MM.1S (cell line): ENCODE measurements around the gene FALEC.
"Not testable (repeated sequence)": the region's sequence is repeated elsewhere in the genome, so short reads cannot be mapped to it uniquely, and the experiment has no call there.

Experiments
- DNase-seq: peaks from one replicate; pipeline ENCODE4 v3.0.0-alpha.2; 2015
- H2AFZ ChIP-seq: fragments of 300-600 bp; sonication (generic); 2 replicates; pipeline ENCODE4 v1.6.0; 2016; ENCODE audit warnings: antibody characterized with exemption, low read length
- H3F3A ChIP-seq: fragments of 300-600 bp; sonication (generic); 2 replicates; pipeline ENCODE4 v1.6.1; 2016; ENCODE audit warnings: mild to moderate bottlenecking, antibody characterized with exemption, low read length, moderate library complexity, mixed read lengths; ENCODE audit not compliant: insufficient read depth
- H3K27ac ChIP-seq: fragments of 300-600 bp; sonication (generic); 2 replicates; pipeline ENCODE4 v1.5.1; 2016; ENCODE audit warnings: mild to moderate bottlenecking, low read length
- H3K27me3 ChIP-seq: fragments of 300-600 bp; sonication (generic); replicated peaks from 2 replicates; pipeline ENCODE4 v1.6.0; 2016; ENCODE audit warnings: low read length; ENCODE audit not compliant: insufficient read depth
- H3K36me3 ChIP-seq: fragments of 300-600 bp; sonication (generic); replicated peaks from 2 replicates; pipeline ENCODE4 v1.6.1; 2016; ENCODE audit warnings: mild to moderate bottlenecking, low read length, mixed read lengths; ENCODE audit not compliant: insufficient read depth
- H3K4me1 ChIP-seq: fragments of 300-600 bp; sonication (generic); 2 replicates; pipeline ENCODE4 v1.6.1; 2016; ENCODE audit warnings: low read length, mixed read lengths
- H3K4me2 ChIP-seq: fragments of 300-600 bp; sonication (generic); 2 replicates; pipeline ENCODE4 v1.6.0; 2016; ENCODE audit warnings: low read depth, low read length
- H3K4me3 ChIP-seq: fragments of 300-600 bp; sonication (generic); 2 replicates; pipeline ENCODE4 v1.5.1; 2016; ENCODE audit warnings: low read length, mixed read lengths
- H3K79me2 ChIP-seq: fragments of 300-600 bp; sonication (generic); 2 replicates; pipeline ENCODE4 v1.6.1; 2016; ENCODE audit warnings: mixed run types, low read length, mixed read lengths
- H3K9ac ChIP-seq: fragments of 300-600 bp; sonication (generic); 2 replicates; pipeline ENCODE4 v1.6.1; 2016; ENCODE audit warnings: low read length, mixed read lengths
- H3K9me2 ChIP-seq: fragments of 300-600 bp; sonication (generic); replicated peaks from 2 replicates; pipeline ENCODE4 v1.6.1; 2016; ENCODE audit warnings: mild to moderate bottlenecking, low read length, mixed read lengths; ENCODE audit not compliant: insufficient read depth
- H3K9me3 ChIP-seq: fragments of 300-600 bp; sonication (generic); replicated peaks from 2 replicates; pipeline ENCODE4 v1.6.1; 2016; ENCODE audit warnings: mild to moderate bottlenecking, low read length, mixed read lengths; ENCODE audit not compliant: insufficient read depth
- H4K20me1 ChIP-seq: fragments of 300-600 bp; sonication (generic); 2 replicates; pipeline ENCODE4 v1.6.1; 2016; ENCODE audit warnings: mild to moderate bottlenecking, low read length, moderate library complexity, mixed read lengths; ENCODE audit not compliant: insufficient read depth
- CTCF ChIP-seq: fragments of 300-600 bp; sonication (generic); IDR thresholded peaks from 2 replicates; pipeline ENCODE4 v1.5.1; 2016; ENCODE audit warnings: antibody characterized with exemption, low read length, mixed read lengths
- EZH2 ChIP-seq: fragments of 300-600 bp; sonication (generic); optimal IDR thresholded peaks from 2 replicates; pipeline ENCODE3; 2017; ENCODE audit warnings: low read depth, mild to moderate bottlenecking, antibody characterized with exemption, low read length, mixed read lengths
- EZH2phosphoT487 ChIP-seq: fragments of 300-600 bp; sonication (generic); IDR thresholded peaks from 2 replicates; pipeline ENCODE4 v1.6.1; 2018; ENCODE audit warnings: antibody characterized with exemption, low read length

The FALEC gene

GRCh38 chr1:150578272-150579109 is 62.9 kb downstream of the FALEC start:
- DNase-seq = peak; percentile 46
- H3K9me2 ChIP-seq = no peaks in the 10 kb centered on the region
- no peak for TF ChIP-seq EZH2phosphoT487
- TF ChIP-seq EZH2 = no peak
- TF ChIP-seq CTCF = no peak
- no peaks in the 10 kb centered on the region for H3K9me3 ChIP-seq
- H3K27me3 ChIP-seq = no peaks in the 10 kb centered on the region
- peaks cover 57% of the 10 kb centered on the region for H3F3A ChIP-seq
- H3K36me3 ChIP-seq = peaks cover 35% of the 10 kb centered on the region; the same call in 1 of the 2 replicates
- peak overlapping the region; percentile 72 for H3K4me2 ChIP-seq
- peak overlapping the region; percentile 86 for H3K27ac ChIP-seq
- peak overlapping the region; percentile 84 for H3K4me3 ChIP-seq
- peaks cover 40% of the 10 kb centered on the region for H3K4me1 ChIP-seq
- peak overlapping the region; percentile 98 for H3K9ac ChIP-seq
- peaks cover 68% of the 10 kb centered on the region for H3K79me2 ChIP-seq
- H4K20me1 ChIP-seq = peaks cover 38% of the 10 kb centered on the region
- no peak overlapping the region for H2AFZ ChIP-seq

- Histone ChIP-seq H3K4me3 (peak within 1 kb of the TSS; percentile 84), H3F3A (peaks cover 50% of the 10 kb centered on the region), H3K4me2 (peak within 1 kb of the TSS; percentile 84), H3K36me3 (peaks cover 31% of the 10 kb centered on the region; the same call in 1 of the 2 replicates), H3K27me3 (no peaks in the 10 kb centered on the region), H3K9me2 (no peaks in the 10 kb centered on the region), H3K27ac (peak within 1 kb of the TSS; percentile 86), H4K20me1 (peaks cover 38% of the 10 kb centered on the region), H3K9me3 (no peaks in the 10 kb centered on the region), H3K9ac (peak within 1 kb of the TSS; percentile 98), H3K79me2 (peaks cover 59% of the 10 kb centered on the region), H2AFZ (peak within 1 kb of the TSS; percentile 71), H3K4me1 (peaks cover 35% of the 10 kb centered on the region)
- peak; percentile 99 for DNase-seq
- no peak for TF ChIP-seq CTCF
- no peak for TF ChIP-seq EZH2phosphoT487
- no peak for TF ChIP-seq EZH2
These were observed 63.8 kb downstream of the FALEC start, which contains the start of gene MCL1 for GRCh38 chr1:150579110-150579944. MCL1 (minus strand) TSS chr1:150579610; CDS start chr1:150579530, 80 bp downstream.

- Histone ChIP-seq H2AFZ (peak overlapping the region; percentile 71), H3K4me3 (peak overlapping the region; percentile 84), H4K20me1 (peaks cover 38% of the 10 kb centered on the region), H3F3A (peaks cover 43% of the 10 kb centered on the region), H3K36me3 (peaks cover 23% of the 10 kb centered on the region; the same call in 1 of the 2 replicates), H3K79me2 (peaks cover 52% of the 10 kb centered on the region), H3K9ac (peak overlapping the region; percentile 62), H3K9me3 (no peaks in the 10 kb centered on the region), H3K27ac (peak overlapping the region; percentile 40; the same call in 1 of the 2 replicates), H3K27me3 (no peaks in the 10 kb centered on the region), H3K9me2 (no peaks in the 10 kb centered on the region), H3K4me1 (peaks cover 27% of the 10 kb centered on the region), H3K4me2 (peak overlapping the region; percentile 84)
- no peak for DNase-seq
- TF ChIP-seq CTCF (no peak), EZH2phosphoT487 (no peak), EZH2 (no peak)
These were observed 64.5 kb downstream of the FALEC start for GRCh38 chr1:150579945-150580642.

- not testable (repeated sequence) for H3K9me2 ChIP-seq, H3K4me3 ChIP-seq, H3K4me2 ChIP-seq, H3K9me3 ChIP-seq, H3K27me3 ChIP-seq, H3K27ac ChIP-seq, DNase-seq, H2AFZ ChIP-seq, H3K9ac ChIP-seq
- H3K36me3 ChIP-seq = peaks cover 14% of the 10 kb centered on the region; the same call in 1 of the 2 replicates
- peaks cover 30% of the 10 kb centered on the region for H4K20me1 ChIP-seq
- peaks cover 34% of the 10 kb centered on the region for H3F3A ChIP-seq
- peaks cover 19% of the 10 kb centered on the region for H3K4me1 ChIP-seq
- H3K79me2 ChIP-seq = peaks cover 43% of the 10 kb centered on the region
These were observed 65.4 kb downstream of the FALEC start for GRCh38 chr1:150580966-150581365.
